ENCODE measurements around the gene IQSEC1.

IQSEC1 gene

DNA sequence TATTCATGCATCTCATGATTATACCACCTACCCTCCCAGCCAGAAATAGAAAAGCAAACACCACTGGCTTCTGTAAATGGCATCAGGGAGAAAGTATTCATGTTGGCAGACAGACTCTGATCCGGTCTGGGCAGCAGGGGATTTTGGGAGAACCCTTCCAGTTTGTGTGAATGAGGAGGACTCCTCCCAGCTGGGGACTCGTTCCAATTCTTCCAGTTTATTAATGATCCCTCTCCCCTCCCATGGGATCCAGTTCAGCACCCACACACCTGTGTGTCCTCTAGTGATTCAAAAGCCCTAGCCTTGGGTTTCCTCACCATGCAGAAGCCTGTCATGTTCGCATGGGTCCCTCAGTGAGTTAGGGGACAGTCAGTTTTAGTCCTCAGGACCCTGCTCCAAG, 110.9 kb downstream of the IQSEC1 start:
- no peak overlapping the region for H3K4me3 ChIP-seq (ENCODE audit: low read length)
- H3K36me3 ChIP-seq (ENCODE audit: control insufficient read depth, insufficient read depth, low read length, severe bottlenecking): peaks cover 3% of the 10 kb centered on the region
- no peaks in the 10 kb centered on the region for H3K27me3 ChIP-seq (replicated peaks; ENCODE audit: control insufficient read depth, insufficient read depth, low read length)
- peaks cover 24% of the 10 kb centered on the region for H3K4me1 ChIP-seq (ENCODE audit: control insufficient read depth, insufficient read depth, low read length)
- H3K9ac ChIP-seq (ENCODE audit: low read length): no peak overlapping the region
- H3K9me3 ChIP-seq (ENCODE audit: control insufficient read depth, low read length): no peaks in the 10 kb centered on the region
- no peak for DNase-seq (ENCODE audit: low read depth)

DNA sequence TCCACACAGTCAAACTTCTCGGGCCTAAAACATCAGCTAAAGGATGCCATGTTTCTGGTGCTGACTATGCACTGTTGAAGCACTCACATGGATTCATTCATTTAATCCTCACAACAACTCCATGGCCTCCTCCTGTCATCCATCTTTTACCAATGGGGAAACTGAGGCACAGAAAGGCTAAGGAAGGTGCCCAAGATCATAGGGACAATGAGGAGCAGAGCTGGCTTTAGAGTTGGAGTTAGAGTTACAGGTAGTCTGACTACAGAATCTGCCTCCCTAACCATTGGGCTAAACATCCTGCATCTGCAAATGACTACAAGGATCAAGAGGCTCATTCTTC, 111.6 kb downstream of the IQSEC1 start:
- DNase-seq (ENCODE audit: low read depth): no peak
- Histone ChIP-seq H3K36me3 (ENCODE audit: control insufficient read depth, insufficient read depth, low read length, severe bottlenecking) (peaks cover 3% of the 10 kb centered on the region), H3K4me3 (ENCODE audit: low read length) (no peak overlapping the region), H3K27me3 (replicated peaks; ENCODE audit: control insufficient read depth, insufficient read depth, low read length) (no peaks in the 10 kb centered on the region), H3K4me1 (ENCODE audit: control insufficient read depth, insufficient read depth, low read length) (peaks cover 28% of the 10 kb centered on the region), H3K9ac (ENCODE audit: low read length) (no peak overlapping the region), H3K9me3 (ENCODE audit: control insufficient read depth, low read length) (no peaks in the 10 kb centered on the region)

DNA sequence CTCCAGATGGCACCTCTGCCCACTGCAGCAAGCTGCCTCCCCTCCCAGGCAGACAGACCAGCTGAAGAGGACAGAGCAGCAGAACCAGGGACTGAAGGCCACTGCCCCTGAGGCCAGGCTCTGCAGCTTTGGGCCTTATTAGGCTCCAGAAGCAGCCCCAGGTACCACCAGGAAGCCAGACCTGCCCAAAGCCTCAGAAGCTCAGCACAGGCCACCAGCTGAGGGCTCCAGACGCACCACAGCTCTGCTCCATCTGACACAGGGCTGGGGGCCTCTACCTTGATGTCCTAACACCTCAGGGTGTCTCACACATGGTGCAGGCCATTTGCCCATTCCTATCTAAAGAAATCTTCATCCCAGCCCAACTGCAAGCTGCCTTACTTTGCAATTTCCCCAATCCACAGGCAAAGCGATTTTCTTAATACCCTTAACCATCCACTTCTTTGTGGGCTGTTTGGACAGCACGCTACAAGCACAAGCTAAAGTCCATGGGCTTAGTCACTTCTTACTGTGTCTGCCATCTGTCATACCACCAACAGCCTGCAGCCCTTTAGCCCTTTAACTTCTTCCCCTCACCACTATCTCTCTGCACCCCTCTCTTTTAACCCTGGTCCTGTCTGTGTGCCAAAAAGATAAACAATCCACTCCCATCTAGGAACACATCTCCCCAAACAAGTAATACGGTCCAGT, 112.1 kb downstream of the IQSEC1 start:
- Histone ChIP-seq H3K27me3 (replicated peaks; ENCODE audit: control insufficient read depth, insufficient read depth, low read length) (no peaks in the 10 kb centered on the region), H3K4me1 (ENCODE audit: control insufficient read depth, insufficient read depth, low read length) (peaks cover 23% of the 10 kb centered on the region), H3K9ac (ENCODE audit: low read length) (no peak overlapping the region), H3K4me3 (ENCODE audit: low read length) (no peak overlapping the region), H3K9me3 (ENCODE audit: control insufficient read depth, low read length) (no peaks in the 10 kb centered on the region), H3K36me3 (ENCODE audit: control insufficient read depth, insufficient read depth, low read length, severe bottlenecking) (peaks cover 3% of the 10 kb centered on the region)
- DNase-seq (ENCODE audit: low read depth): no peak

DNA sequence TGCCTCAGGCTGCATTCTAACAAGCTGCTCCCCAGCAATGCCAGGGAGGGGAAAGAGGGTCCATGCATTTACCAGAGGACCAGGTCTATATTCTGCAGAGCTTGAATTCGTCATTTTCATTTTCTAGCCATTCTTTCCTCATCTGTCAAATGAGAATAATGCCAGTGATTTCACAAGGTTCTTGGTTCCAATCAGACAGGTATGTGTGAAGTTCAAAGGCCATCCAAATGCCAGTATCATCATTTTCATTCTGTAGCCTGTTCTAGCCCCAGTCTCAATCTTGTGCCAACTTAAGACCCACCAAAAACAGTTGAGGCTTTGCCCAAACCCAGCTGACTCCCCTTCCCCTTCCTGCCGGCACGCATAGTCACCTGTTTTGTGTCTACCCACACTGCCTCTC, 112.7 kb downstream of the IQSEC1 start:
- Histone ChIP-seq H3K9ac (ENCODE audit: low read length) (no peak overlapping the region), H3K4me3 (ENCODE audit: low read length) (no peak overlapping the region), H3K27me3 (replicated peaks; ENCODE audit: control insufficient read depth, insufficient read depth, low read length) (no peaks in the 10 kb centered on the region), H3K36me3 (ENCODE audit: control insufficient read depth, insufficient read depth, low read length, severe bottlenecking) (peaks cover 3% of the 10 kb centered on the region), H3K4me1 (ENCODE audit: control insufficient read depth, insufficient read depth, low read length) (peaks cover 24% of the 10 kb centered on the region), H3K9me3 (ENCODE audit: control insufficient read depth, low read length) (no peaks in the 10 kb centered on the region)
- DNase-seq (ENCODE audit: low read depth): no peak

DNA sequence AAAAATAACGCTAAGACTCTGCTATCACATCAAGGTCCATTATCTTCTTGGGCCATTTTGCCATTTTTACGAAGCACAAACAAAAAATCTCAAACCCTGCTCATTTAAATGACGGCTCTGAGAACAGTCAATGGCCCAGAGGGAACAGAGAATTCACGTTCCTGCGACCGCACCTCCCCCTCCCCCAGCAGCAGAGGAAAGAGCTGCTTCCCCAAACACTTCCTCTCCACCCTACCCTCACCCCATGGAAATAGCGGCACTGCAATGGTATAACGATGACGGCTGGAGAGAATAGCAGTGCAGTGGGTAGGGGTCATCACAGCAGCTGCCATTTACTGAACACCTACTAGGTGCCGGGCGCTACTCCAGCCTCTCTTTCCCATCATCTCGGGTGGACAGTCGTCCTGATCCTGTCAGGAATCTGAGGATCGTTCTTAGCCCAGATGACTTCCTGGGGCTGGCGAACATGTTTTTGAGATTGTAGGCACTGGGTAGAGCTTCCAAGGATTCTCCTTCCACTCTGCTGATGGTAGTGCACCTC, 113.3 kb downstream of the IQSEC1 start:
- H3K9me3 ChIP-seq (ENCODE audit: control insufficient read depth, low read length): no peaks in the 10 kb centered on the region
- no peaks in the 10 kb centered on the region for H3K27me3 ChIP-seq (replicated peaks; ENCODE audit: control insufficient read depth, insufficient read depth, low read length)
- no peak overlapping the region for H3K4me3 ChIP-seq (ENCODE audit: low read length)
- H3K36me3 ChIP-seq (ENCODE audit: control insufficient read depth, insufficient read depth, low read length, severe bottlenecking): peaks cover 3% of the 10 kb centered on the region
- DNase-seq (ENCODE audit: low read depth): no peak
- no peak overlapping the region for H3K9ac ChIP-seq (ENCODE audit: low read length)
- H3K4me1 ChIP-seq (ENCODE audit: control insufficient read depth, insufficient read depth, low read length): peaks cover 29% of the 10 kb centered on the region

DNA sequence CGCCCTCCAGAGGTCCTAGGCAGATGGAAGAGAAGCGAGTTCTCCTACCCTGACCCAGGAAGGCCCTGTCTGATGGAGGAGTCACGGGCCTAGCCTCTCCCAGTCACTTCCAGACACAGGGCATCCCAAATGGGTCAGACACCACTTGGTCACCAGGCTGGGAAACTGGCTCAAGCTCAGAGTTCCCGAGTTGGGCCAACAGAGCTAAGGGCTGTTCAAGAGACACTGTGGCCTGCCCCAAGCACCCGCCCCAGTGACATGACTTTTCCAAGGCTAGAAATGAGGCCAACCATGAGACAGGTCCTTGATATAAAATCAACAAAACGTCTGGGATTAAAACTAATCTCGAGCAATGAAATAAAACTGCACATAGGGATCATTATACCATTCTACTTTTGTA, 113.8 kb downstream of the IQSEC1 start:
- Histone ChIP-seq H3K9ac (ENCODE audit: low read length) (no peak overlapping the region), H3K9me3 (ENCODE audit: control insufficient read depth, low read length) (no peaks in the 10 kb centered on the region), H3K36me3 (ENCODE audit: control insufficient read depth, insufficient read depth, low read length, severe bottlenecking) (peaks cover 3% of the 10 kb centered on the region), H3K4me3 (ENCODE audit: low read length) (no peak overlapping the region), H3K4me1 (ENCODE audit: control insufficient read depth, insufficient read depth, low read length) (peaks cover 29% of the 10 kb centered on the region), H3K27me3 (replicated peaks; ENCODE audit: control insufficient read depth, insufficient read depth, low read length) (no peaks in the 10 kb centered on the region)
- DNase-seq (ENCODE audit: low read depth): no peak

DNA sequence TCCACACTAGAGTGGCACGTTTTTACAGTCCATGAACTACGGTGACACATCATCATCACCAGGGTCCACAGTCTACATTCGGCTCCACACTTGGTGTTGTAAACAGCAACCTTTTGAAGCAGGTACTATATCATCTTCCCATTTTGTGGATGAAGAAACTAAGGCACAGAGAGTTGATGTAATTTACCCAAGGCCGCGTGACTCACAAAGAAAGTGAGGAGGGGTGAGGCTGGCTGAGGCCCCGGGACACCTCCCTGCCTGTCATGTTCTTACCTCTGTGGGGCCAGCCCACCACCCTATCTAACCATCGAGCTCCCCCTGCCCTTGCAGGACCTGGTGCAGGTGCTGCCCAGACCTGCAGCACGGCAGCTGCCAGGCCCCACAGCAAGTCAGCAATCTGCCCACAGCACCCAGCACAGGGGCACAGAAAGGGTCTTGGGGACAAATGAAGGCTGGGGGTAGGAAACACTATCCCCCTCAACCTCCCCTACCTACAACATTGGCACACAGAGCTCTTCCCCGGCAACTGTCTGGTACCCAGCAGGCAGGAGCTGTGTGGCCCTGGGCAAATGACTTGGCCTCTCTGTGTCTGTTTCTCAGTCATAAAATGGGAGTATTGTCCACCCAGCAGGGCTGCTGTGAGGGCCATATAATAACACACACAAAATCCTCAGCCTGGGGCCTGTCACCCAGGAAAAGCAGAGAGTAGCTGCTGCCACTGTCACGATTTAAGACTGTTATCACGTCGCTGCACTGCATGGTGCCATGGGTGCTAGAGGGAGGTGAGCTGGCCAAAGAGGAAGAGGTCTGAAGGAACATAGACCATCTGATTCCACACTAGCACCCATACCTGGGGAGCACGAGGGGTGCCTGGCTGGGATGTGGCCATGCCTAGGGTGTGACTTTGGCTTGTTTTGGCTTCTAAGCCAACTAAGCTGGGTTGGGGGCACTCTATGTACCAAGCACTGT, 115.1 kb downstream of the IQSEC1 start:
- peaks cover 27% of the 10 kb centered on the region for H3K4me1 ChIP-seq (ENCODE audit: control insufficient read depth, insufficient read depth, low read length)
- peaks cover 3% of the 10 kb centered on the region for H3K36me3 ChIP-seq (ENCODE audit: control insufficient read depth, insufficient read depth, low read length, severe bottlenecking)
- H3K9me3 ChIP-seq (ENCODE audit: control insufficient read depth, low read length): no peaks in the 10 kb centered on the region
- DNase-seq (ENCODE audit: low read depth): no peak
- H3K9ac ChIP-seq (ENCODE audit: low read length): no peak overlapping the region
- H3K4me3 ChIP-seq (ENCODE audit: low read length): no peak overlapping the region
- no peaks in the 10 kb centered on the region for H3K27me3 ChIP-seq (replicated peaks; ENCODE audit: control insufficient read depth, insufficient read depth, low read length)

DNA sequence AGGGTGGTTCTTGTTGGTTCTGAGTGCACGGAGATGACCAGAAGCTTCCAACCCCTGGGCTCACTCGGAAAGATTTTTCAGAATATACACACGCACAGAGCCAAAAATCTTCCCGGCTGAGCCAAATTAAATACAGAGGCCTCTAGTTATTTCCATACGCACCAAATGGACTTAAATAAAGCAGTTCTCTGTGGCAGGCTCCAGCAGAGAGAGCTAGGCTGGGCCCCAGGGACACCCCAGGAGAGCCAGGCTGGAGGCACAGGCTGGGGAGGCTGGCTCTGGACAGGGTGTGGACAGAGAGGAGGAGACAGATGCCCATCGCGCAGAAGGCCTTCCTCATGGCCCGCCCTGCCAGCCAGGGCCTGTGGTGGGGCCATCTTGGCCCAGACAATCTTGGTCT, 115.9 kb downstream of the IQSEC1 start:
- H3K36me3 ChIP-seq (ENCODE audit: control insufficient read depth, insufficient read depth, low read length, severe bottlenecking): peaks cover 3% of the 10 kb centered on the region
- H3K4me3 ChIP-seq (ENCODE audit: low read length): no peak overlapping the region
- no peak for DNase-seq (ENCODE audit: low read depth)
- peaks cover 27% of the 10 kb centered on the region for H3K4me1 ChIP-seq (ENCODE audit: control insufficient read depth, insufficient read depth, low read length)
- no peaks in the 10 kb centered on the region for H3K27me3 ChIP-seq (replicated peaks; ENCODE audit: control insufficient read depth, insufficient read depth, low read length)
- H3K9ac ChIP-seq (ENCODE audit: low read length): no peak overlapping the region
- no peaks in the 10 kb centered on the region for H3K9me3 ChIP-seq (ENCODE audit: control insufficient read depth, low read length)

DNA sequence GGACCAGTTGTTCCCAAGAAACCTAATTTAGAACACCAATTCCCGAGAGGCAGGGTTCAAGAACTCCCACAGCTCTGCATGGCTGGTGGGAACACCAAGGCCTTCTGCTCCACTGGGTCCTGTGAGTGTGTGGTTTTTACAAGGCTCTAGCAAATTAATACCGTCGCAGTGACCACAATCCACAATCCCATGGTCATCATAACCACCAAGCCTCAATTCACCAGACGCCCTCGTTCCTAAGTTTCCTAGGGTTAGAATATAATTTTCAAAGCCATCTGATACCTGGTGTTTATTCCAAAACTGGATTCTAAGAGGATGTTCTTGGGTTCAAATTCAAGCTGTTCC, 116.9 kb downstream of the IQSEC1 start:
- Histone ChIP-seq H3K36me3 (ENCODE audit: control insufficient read depth, insufficient read depth, low read length, severe bottlenecking) (peaks cover 3% of the 10 kb centered on the region), H3K4me1 (ENCODE audit: control insufficient read depth, insufficient read depth, low read length) (peaks cover 27% of the 10 kb centered on the region), H3K27me3 (replicated peaks; ENCODE audit: control insufficient read depth, insufficient read depth, low read length) (no peaks in the 10 kb centered on the region), H3K4me3 (ENCODE audit: low read length) (no peak overlapping the region), H3K9me3 (ENCODE audit: control insufficient read depth, low read length) (no peaks in the 10 kb centered on the region), H3K9ac (ENCODE audit: low read length) (no peak overlapping the region)
- no peak for DNase-seq (ENCODE audit: low read depth)

DNA sequence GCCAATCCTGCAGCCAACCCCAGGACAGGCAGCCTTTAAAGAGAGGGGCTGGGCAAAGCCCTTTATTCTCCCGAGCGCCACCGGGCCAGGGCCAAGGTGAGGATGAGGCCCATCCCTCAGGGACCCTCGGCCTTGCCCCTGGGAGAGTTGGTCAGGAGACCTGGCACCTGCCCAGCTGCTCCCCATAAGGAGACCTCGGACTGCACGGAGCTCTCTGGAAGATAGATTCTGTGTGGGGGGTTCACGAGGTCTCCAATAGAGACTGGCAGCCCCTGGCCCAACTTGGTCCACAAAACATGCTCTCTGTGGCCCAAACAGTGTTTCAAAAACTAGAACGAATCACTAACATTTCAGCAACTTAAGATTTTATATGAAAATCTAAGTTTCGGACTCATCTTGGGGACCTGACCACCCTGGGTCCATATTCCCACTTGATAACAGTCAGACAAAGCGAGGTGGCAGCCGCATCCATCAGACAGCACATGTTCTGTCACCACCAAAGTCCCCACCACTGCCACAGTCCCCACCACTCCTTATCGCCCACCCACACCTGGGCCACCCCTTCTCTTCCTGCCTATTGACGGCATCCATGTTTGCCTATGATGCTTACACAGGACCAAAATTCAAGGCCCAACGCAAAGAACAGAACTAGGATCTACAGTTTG, 117.4 kb downstream of the IQSEC1 start:
- peaks cover 3% of the 10 kb centered on the region for H3K36me3 ChIP-seq (ENCODE audit: control insufficient read depth, insufficient read depth, low read length, severe bottlenecking)
- no peak for DNase-seq (ENCODE audit: low read depth)
- no peaks in the 10 kb centered on the region for H3K9me3 ChIP-seq (ENCODE audit: control insufficient read depth, low read length)
- H3K9ac ChIP-seq (ENCODE audit: low read length): no peak overlapping the region
- no peaks in the 10 kb centered on the region for H3K27me3 ChIP-seq (replicated peaks; ENCODE audit: control insufficient read depth, insufficient read depth, low read length)
- no peak overlapping the region for H3K4me3 ChIP-seq (ENCODE audit: low read length)
- H3K4me1 ChIP-seq (ENCODE audit: control insufficient read depth, insufficient read depth, low read length): peaks cover 27% of the 10 kb centered on the region
